GM12878 (cell line): ENCODE results near the gene NT5C1A. TPM values are rescaled to one million over a fixed set of nuclear protein-coding genes. Genes with fewer than 3 reads are reported as not detected.

Experiments used
- ATF2 ChIP-seq: IDR thresholded peaks from 2 replicates; pipeline ENCODE4 v1.6.1; 2012; ENCODE audit warnings: low read length, inconsistent platforms
- CHD1 ChIP-seq: IDR thresholded peaks from 2 replicates; pipeline ENCODE4 v1.6.1; 2012; ENCODE audit warnings: low read depth, low read length, improper control_type of control experiment
- CREB1 ChIP-seq: IDR thresholded peaks from 2 replicates; pipeline ENCODE4 v1.6.1; 2012; ENCODE audit warnings: low read depth, mild to moderate bottlenecking, inconsistent platforms
- ELK1 ChIP-seq: IDR thresholded peaks from 2 replicates; pipeline ENCODE4 v1.6.1; 2012; ENCODE audit warnings: low read depth, low read length, improper control_type of control experiment
- IKZF1 ChIP-seq: fragments of 450-650 bp; conservative IDR thresholded peaks from 2 replicates; pipeline ENCODE4 v1.6.1; 2017; ENCODE audit warnings: antibody characterized with exemption, mild to moderate bottlenecking
- KAT2A ChIP-seq: conservative IDR thresholded peaks from 2 replicates; pipeline ENCODE4 v1.6.1; 2011; ENCODE audit warnings: low read depth, low read length; ENCODE audit not compliant: control insufficient read depth
- MTA3 ChIP-seq: IDR thresholded peaks from 2 replicates; pipeline ENCODE4 v1.6.1; 2012; ENCODE audit warnings: low read length, inconsistent platforms, borderline replicate concordance
- SIN3A ChIP-seq: IDR thresholded peaks from 2 replicates; pipeline ENCODE4 v1.6.1; 2012; ENCODE audit warnings: low read depth, low read length, improper control_type of control experiment
- YY1 ChIP-seq: IDR thresholded peaks from 2 replicates; pipeline ENCODE4 v1.6.1; 2011; ENCODE audit warnings: low read depth, mild to moderate bottlenecking, low read length
- ZNF384 ChIP-seq: IDR thresholded peaks from 2 replicates; pipeline ENCODE4 v1.6.1; 2012; ENCODE audit warnings: low read depth, mild to moderate bottlenecking, low read length, improper control_type of control experiment, borderline replicate concordance
- ZNF592 ChIP-seq: fragments of 450-650 bp; IDR thresholded peaks from 2 replicates; pipeline ENCODE4 v1.6.1; 2017; ENCODE audit warnings: mild to moderate bottlenecking, moderate library complexity
- polyA plus RNA-seq, 11 experiments: library from polyadenylated mRNA; depleted of rRNA in 4 of 11; unstranded in 6 of 11; stranded (reverse) in 5 of 11; fragments of >200 nt; fragmentation: Nextera tagmentation in 4 of 11; fragmentation: Illumina TruSeq in 1 of 11; extraction: Ambion mirVana in 4 of 11; extraction: Trizol in 1 of 11; gene quantifications; 1 replicate in 1 of 11; 2 replicates in 10 of 11; pipeline versions ENCODE4 v1.2.1 to v1.2.3, GENCODE V29; 2011 to 2016; ENCODE audit warnings: inconsistent platforms in 2 of 11, missing spikeins in 2 of 11, low read depth in 1 of 11
- total RNA-seq, 4 experiments: library from RNA; depleted of rRNA in 3 of 4; stranded (reverse); fragments of >200 nt in 3 of 4; fragmentation: Illumina TruSeq in 1 of 4; extraction: Trizol in 1 of 4; gene quantifications; 2 replicates each; pipeline versions ENCODE4 v1.2.1 to v1.2.3, GENCODE V29; 2013 to 2021

Gene NT5C1A
- total and polyA plus RNA-seq, 10 of the 15 experiments (the other 5 are each of a cell fraction or from before 2014, with no cell fraction given): 0.05 to 0.77 (median 0.22) TPM; not detected in 1

GRCh38 chr1:39675220-39675619, 3.3 kb upstream of the NT5C1A start (continued):
- TF ChIP-seq ELK1 (no peak), CREB1 (no peak), ZNF592 (no peak), YY1 (no peak), ATF2 (no peak), IKZF1 (no peak), SIN3A (no peak), MTA3 (no peak), ZNF384 (no peak), CHD1 (no peak), KAT2A (no peak)
